Hepatocyte (in vitro differentiated cells): Measurements from ENCODE around the gene BPHL. TPM values are rescaled to one million over a fixed set of nuclear protein-coding genes. Genes with fewer than 3 reads are reported as not detected.

Experiments used
- DNase-seq: peaks from one replicate; pipeline ENCODE4 v3.0.0-alpha.2; 2016; ENCODE audit warnings: low spot score
- H2AFZ ChIP-seq: fragments of 200-600 bp; sonication (generic); 2 replicates; pipeline ENCODE4 v1.6.0; 2016; ENCODE audit warnings: antibody characterized with exemption, mild to moderate bottlenecking
- H3K27ac ChIP-seq: fragments of 200-600 bp; sonication (generic); 2 replicates; pipeline ENCODE4 v1.5.1; 2016; ENCODE audit warnings: mild to moderate bottlenecking
- H3K27me3 ChIP-seq: fragments of 200-600 bp; sonication (generic); 2 replicates; pipeline ENCODE4 v1.6.1; 2016
- H3K36me3 ChIP-seq: fragments of 200-600 bp; sonication (generic); replicated peaks from 2 replicates; pipeline ENCODE4 v1.5.1; 2016; ENCODE audit warnings: low read depth; ENCODE audit not compliant: insufficient read depth
- H3K4me1 ChIP-seq: fragments of 200-600 bp; sonication (generic); 2 replicates; pipeline ENCODE4 v1.5.1; 2016; ENCODE audit warnings: mild to moderate bottlenecking, moderate library complexity; ENCODE audit not compliant: insufficient read depth
- H3K4me2 ChIP-seq: fragments of 200-600 bp; sonication (generic); 2 replicates; pipeline ENCODE4 v1.6.0; 2016
- H3K4me3 ChIP-seq: fragments of 200-600 bp; sonication (generic); 2 replicates; pipeline ENCODE4 v1.5.1; 2016; ENCODE audit warnings: mild to moderate bottlenecking
- H3K79me2 ChIP-seq: fragments of 200-600 bp; sonication (generic); 2 replicates; pipeline ENCODE4 v1.6.0; 2017; ENCODE audit warnings: mild to moderate bottlenecking
- H3K9me2 ChIP-seq: fragments of 200-600 bp; sonication (generic); replicated peaks from 2 replicates; pipeline ENCODE4 v1.6.0; 2017; ENCODE audit warnings: mild to moderate bottlenecking; ENCODE audit not compliant: insufficient read depth
- H3K9me3 ChIP-seq: fragments of 200-600 bp; sonication (generic); 2 replicates; pipeline ENCODE4 v1.5.1; 2016; ENCODE audit warnings: low read depth, mild to moderate bottlenecking
- H4K20me1 ChIP-seq: fragments of 200-600 bp; sonication (generic); 2 replicates; pipeline ENCODE4 v1.6.0; 2016; ENCODE audit warnings: mild to moderate bottlenecking; ENCODE audit not compliant: insufficient read depth, poor library complexity, severe bottlenecking
- EZH2 ChIP-seq: fragments of 200-600 bp; sonication (generic); IDR thresholded peaks from 2 replicates; pipeline ENCODE4 v1.6.1; 2016; ENCODE audit warnings: antibody characterized with exemption, mild to moderate bottlenecking, borderline replicate concordance
- EZH2phosphoT487 ChIP-seq: fragments of 200-600 bp; sonication (generic); IDR thresholded peaks from one replicate; pipeline ENCODE4 v1.6.1; 2018; ENCODE audit warnings: antibody characterized with exemption, mild to moderate bottlenecking, low read depth, moderate library complexity; ENCODE audit not compliant: unreplicated experiment, severe bottlenecking
- WGBS: methylation state at CpG from one replicate; pipeline ENCODE4 v1.1.6; 2016; ENCODE audit warnings: low lambda C conversion rate; ENCODE audit errors: missing lambda C conversion rate; 5-methylcytosine and 5-hydroxymethylcytosine counted together
- polyA plus RNA-seq: library from polyadenylated mRNA; unstranded; fragments of >200 nt; fragmentation: Nextera tagmentation; extraction: Ambion mirVana; gene quantifications from 2 replicates; pipeline ENCODE4 v1.2.1, GENCODE V29; 2016
- total RNA-seq: library from RNA; depleted of rRNA; stranded (reverse); fragments of >200 nt; gene quantifications from 2 replicates; pipeline ENCODE4 v1.2.3, GENCODE V29; 2014
- TF ChIP-seq, protein P1 (sequence below): fragments of 200-600 bp; sonication (generic); IDR thresholded peaks from 2 replicates; pipeline ENCODE4 v1.5.1; 2016; ENCODE audit warnings: antibody characterized with exemption, mild to moderate bottlenecking; ENCODE audit not compliant: poor library complexity

The BPHL gene
- total and polyA plus RNA-seq, 2 experiments from 2014 or later = 52.0 to 77.0 TPM

DNA sequence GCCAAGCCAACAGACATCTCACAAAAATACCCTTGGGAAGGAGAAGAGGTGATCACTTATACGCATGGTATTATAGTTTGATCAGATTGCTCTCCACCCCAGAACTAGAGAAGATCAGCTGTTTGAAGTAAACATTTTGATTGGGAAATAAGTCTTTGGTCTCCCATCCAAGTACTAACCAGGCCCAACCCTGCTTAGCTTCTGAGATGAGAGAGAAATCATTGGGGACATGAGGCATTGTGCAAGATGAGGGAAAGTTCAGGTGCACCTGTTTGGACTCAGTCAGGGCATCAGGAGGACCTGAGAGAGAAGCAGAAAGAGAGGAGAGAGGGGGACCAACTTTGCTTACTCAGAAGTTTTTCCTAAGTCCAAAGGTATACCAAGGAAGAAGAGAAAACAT is 38.8 kb upstream of the BPHL start:
- 100% methylated on average over 1 of the region's 1 CpG for WGBS
- peaks cover 39% of the 10 kb centered on the region for H3K79me2 ChIP-seq
- peaks cover 14% of the 10 kb centered on the region for H4K20me1 ChIP-seq
- H3K4me3 ChIP-seq = no peak overlapping the region
- DNase-seq = no peak
- no peaks in the 10 kb centered on the region for H3K27me3 ChIP-seq
- no peaks in the 10 kb centered on the region for H3K9me3 ChIP-seq
- no peak overlapping the region for H3K27ac ChIP-seq
- no peaks in the 10 kb centered on the region for H3K36me3 ChIP-seq
- H3K9me2 ChIP-seq = no peaks in the 10 kb centered on the region
- H3K4me2 ChIP-seq = no peak overlapping the region
- peaks cover 9% of the 10 kb centered on the region for H3K4me1 ChIP-seq
- no peak overlapping the region for H2AFZ ChIP-seq
- TF ChIP-seq, protein P1, sequence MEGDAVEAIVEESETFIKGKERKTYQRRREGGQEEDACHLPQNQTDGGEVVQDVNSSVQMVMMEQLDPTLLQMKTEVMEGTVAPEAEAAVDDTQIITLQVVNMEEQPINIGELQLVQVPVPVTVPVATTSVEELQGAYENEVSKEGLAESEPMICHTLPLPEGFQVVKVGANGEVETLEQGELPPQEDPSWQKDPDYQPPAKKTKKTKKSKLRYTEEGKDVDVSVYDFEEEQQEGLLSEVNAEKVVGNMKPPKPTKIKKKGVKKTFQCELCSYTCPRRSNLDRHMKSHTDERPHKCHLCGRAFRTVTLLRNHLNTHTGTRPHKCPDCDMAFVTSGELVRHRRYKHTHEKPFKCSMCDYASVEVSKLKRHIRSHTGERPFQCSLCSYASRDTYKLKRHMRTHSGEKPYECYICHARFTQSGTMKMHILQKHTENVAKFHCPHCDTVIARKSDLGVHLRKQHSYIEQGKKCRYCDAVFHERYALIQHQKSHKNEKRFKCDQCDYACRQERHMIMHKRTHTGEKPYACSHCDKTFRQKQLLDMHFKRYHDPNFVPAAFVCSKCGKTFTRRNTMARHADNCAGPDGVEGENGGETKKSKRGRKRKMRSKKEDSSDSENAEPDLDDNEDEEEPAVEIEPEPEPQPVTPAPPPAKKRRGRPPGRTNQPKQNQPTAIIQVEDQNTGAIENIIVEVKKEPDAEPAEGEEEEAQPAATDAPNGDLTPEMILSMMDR = no peak
- no peak for TF ChIP-seq EZH2phosphoT487
- TF ChIP-seq EZH2 = no peak

GRCh38 chr6:3081960-3082359 is 36.6 kb upstream of the BPHL start:
- WGBS = 98% methylated on average over 5 of the region's 5 CpGs
- no peaks in the 10 kb centered on the region for H3K36me3 ChIP-seq
- no peak overlapping the region for H2AFZ ChIP-seq
- H4K20me1 ChIP-seq = no peaks in the 10 kb centered on the region
- DNase-seq = no peak
- no peak overlapping the region for H3K4me2 ChIP-seq
- no peaks in the 10 kb centered on the region for H3K4me1 ChIP-seq
- no peak overlapping the region for H3K4me3 ChIP-seq
- peaks cover 18% of the 10 kb centered on the region for H3K79me2 ChIP-seq
- H3K9me2 ChIP-seq = no peaks in the 10 kb centered on the region
- no peaks in the 10 kb centered on the region for H3K27me3 ChIP-seq
- no peak overlapping the region for H3K27ac ChIP-seq
- no peaks in the 10 kb centered on the region for H3K9me3 ChIP-seq
- TF ChIP-seq, protein P1 = no peak
- TF ChIP-seq EZH2phosphoT487 (no peak), EZH2 (no peak)

DNA sequence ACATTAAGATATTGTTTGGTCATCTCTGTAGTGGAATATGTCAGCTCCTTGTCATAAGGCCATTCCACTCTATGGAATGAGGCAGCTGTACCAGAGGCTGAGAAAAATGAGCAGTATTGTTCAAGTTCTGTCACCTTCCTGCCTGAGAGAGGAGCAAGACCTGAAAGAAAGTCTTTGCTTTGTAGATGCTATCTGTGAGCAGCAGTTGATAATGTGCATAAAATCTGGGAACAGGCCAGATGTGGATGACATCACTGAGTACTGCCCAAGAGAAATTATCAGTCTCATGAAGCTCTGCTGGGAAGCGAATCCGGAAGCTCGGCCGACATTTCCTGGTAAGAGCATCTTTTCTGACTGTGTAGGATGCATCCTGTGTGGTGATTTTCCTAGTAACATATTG is 33.4 kb upstream of the BPHL start:
- TF ChIP-seq EZH2 (no peak), EZH2phosphoT487 (no peak)
- TF ChIP-seq, protein P1 = no peak
- no peak for DNase-seq
- WGBS = 90% methylated on average over 4 of the region's 4 CpGs
- no peaks in the 10 kb centered on the region for H4K20me1 ChIP-seq
- H3K9me3 ChIP-seq = no peaks in the 10 kb centered on the region
- H2AFZ ChIP-seq = no peak overlapping the region
- peaks cover 3% of the 10 kb centered on the region for H3K4me1 ChIP-seq
- no peak overlapping the region for H3K4me3 ChIP-seq
- no peak overlapping the region for H3K4me2 ChIP-seq
- H3K9me2 ChIP-seq = no peaks in the 10 kb centered on the region
- H3K79me2 ChIP-seq = peaks cover 8% of the 10 kb centered on the region
- no peaks in the 10 kb centered on the region for H3K36me3 ChIP-seq
- no peak overlapping the region for H3K27ac ChIP-seq
- H3K27me3 ChIP-seq = no peaks in the 10 kb centered on the region
